H4 (cell line): Measurements from ENCODE around the gene ATG4A. TPM values are rescaled to one million over a fixed set of nuclear protein-coding genes. Genes with fewer than 3 reads are reported as not detected.

Experiments
- DNase-seq: peaks from one replicate; pipeline ENCODE4 v3.0.0-alpha.2; 2015; ENCODE audit warnings: low spot score
- total RNA-seq: library from RNA; depleted of rRNA; stranded (reverse); fragments of >200 nt; shearing (Covaris generic); gene quantifications from 2 replicates; pipeline ENCODE4 v1.2.3, GENCODE V29; 2014

The ATG4A gene
- total RNA-seq, 1 experiment from 2014 or later = 18.3 TPM

DNA sequence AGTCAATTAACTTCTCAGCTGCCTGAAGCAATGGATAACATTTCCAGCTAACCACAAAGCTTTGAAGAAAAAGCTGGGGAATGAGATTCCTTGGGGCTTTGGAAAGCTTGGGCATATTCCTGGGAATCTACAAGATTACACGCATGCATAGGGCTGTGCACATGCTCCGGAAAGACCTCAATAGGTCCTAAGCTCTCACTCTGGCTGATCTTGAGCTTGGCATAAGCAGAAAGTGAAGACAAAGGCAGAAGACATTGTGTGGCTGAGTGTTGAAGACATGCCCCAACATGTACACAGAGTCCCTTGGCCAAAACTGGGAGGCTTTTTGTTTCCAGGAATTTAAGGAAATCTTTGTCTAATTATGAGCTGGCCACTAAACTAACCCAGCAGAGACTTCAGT lies 31.2 kb downstream of the ATG4A start:
- no peak for DNase-seq

GRCh38 chrX:108123591-108124366 lies 32.2 kb downstream of the ATG4A start:
- DNase-seq = no peak

DNA sequence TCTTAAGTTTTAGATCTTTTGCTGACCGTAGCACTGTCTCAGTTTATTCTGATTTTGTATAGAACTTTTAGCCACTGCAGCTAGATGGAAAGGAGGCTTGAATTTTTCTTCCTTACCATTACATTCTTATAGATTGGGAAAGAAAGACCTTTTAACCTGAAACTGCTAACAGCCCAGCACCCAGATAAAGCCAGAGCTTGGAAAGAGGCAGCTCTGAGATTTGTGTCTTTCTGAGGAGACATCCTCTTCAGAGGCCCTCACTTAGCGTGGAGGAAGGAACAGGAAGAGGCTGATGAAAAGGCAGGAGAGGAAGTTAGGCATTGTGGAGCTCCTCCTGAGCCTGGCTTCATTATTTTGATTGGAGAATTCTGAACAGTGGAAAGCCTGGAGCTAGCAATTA lies 35.1 kb downstream of the ATG4A start:
- DNase-seq = no peak

DNA sequence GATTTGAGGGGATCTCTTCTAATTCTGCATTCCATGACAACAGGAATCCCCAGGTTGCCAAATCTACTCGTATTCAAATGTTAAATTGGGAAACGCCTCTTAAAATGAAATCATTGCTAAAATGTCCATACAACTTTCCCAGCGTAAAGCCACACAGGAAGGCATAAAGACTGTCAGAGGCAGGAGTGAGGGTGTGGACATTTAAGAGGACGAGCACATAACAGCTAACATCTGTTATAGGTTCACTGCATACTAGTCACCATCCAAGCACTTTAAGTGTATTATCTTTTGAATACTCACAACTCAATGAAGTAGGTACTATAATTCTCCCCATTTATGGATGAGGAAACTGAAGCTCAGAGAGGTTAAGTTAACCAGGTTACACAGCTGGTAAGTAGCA lies 35.6 kb downstream of the ATG4A start:
- no peak for DNase-seq

GRCh38 chrX:108130889-108131288 lies 39.3 kb downstream of the ATG4A start:
- no peak for DNase-seq

- no peak for DNase-seq
These were observed 39.9 kb downstream of the ATG4A start for GRCh38 chrX:108131471-108131870.

DNA sequence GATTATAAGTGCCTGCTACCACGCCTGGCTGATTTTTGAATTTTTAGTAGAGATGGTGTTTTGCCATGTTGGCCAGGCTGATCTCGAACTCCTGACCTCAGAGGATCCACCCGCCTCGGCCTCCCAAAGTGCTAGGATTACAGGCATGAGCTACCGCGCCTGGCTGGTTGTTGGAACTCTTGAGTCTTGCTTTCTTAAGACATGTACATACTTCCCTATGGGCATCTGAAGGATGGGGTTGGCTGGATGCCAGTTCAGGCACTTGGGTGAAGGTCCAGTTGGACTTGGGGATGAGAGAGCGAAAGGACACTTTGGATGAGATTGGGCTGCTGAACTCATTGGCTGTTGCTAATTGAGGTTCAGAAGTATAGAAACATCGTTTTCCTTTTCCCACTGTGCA lies 40.5 kb downstream of the ATG4A start:
- DNase-seq = no peak

GRCh38 chrX:108132876-108133275 lies 41.3 kb downstream of the ATG4A start:
- no peak for DNase-seq

DNA sequence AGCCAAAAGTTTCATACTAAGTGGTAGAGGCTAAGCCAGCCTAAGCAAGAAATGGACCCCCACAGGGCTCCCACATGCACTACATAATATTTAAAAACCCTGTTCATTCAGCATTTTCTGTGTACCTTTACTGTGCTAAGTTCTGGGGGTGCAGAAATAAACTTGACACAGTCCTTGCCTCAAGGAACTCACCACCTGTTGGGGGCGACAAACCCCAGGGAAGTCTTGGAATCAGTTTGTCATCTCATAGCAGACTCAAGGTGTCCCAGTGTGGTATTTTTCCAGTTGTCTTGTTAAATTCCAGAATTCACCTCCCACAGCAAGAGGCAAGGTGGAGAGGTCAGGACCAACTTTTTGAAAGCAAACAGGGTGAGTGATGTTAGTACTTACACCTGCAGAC lies 43.1 kb downstream of the ATG4A start:
- no peak for DNase-seq

DNA sequence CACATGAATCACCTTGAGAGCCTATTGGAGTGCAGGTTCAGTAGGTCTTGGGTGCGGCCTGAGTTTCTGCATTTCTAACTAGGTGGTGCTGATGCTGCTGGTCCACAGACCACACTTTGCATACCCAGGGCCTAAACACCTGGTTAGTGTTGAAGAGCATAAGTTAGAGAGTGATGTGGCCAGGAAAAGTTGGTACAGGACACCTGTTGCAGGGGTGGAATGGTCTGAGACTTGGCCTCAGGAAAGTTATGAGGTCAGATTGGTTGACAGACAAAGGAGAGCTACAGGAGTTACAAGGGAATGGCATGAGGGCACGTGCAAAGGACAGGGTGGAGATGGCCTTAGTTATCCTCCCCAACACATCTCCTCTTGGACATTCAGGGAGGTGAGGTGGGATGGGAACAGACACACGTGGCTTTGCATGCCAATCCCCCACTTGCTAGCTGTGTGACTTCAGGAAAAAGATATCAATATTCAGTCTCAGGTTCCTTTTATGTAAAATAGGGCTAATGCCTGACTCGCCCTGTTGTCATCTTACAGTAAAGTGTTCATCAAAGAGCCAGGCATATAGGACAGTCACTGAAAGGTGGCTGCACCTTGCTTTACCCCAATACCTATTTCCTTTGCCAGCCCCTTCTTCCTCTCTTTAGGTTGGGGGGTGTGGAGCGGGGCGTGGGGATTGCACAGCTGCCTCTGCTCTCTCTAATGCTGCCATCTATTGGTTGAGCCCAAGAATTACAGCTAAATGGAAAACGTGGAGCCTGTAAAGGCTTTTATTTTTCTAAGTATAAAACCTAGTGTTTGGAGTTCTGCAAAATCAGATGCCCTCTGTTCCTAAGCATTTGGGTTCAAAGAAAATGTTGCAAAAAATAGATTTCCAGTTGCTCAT lies 47.5 kb downstream of the ATG4A start:
- no peak for DNase-seq

DNA sequence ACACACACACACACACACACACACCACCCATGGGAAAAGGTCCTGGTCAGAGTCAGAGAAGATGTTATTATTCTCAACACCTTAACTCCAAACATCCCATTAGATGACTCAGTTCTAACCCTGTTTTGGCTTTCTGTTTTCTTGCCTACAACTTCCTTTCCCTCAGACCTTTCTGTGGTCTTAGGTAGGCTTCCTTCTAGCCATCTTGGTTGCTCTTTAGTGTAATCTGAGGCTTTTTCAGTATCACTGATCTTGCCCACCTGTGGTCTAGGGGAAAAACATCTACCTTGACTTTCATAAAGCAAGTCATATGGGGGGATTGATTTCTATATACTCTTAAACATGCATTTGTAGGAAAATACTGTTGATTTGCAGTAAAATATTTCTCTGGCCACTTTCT lies 56.9 kb downstream of the ATG4A start:
- DNase-seq = no peak

DNA sequence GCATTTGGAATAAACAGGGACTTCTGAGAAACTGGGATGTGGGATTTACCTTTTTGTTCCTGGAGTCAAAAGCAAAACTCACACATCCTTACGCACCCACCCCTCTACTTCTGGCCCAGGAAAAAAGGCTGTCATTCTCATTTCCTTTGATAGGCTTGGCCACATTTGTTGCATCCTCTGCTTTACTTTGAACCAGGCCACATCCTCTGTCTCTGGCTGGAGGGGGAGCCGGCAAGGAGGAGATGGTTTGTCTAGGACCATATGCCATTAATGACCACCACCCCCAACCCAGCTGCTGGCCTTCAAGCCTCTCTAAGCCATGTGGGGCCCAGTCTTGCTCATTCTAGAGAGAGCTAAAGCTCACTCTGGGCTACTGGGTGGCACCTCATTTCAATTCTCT lies 64.5 kb downstream of the ATG4A start:
- DNase-seq = no peak

DNA sequence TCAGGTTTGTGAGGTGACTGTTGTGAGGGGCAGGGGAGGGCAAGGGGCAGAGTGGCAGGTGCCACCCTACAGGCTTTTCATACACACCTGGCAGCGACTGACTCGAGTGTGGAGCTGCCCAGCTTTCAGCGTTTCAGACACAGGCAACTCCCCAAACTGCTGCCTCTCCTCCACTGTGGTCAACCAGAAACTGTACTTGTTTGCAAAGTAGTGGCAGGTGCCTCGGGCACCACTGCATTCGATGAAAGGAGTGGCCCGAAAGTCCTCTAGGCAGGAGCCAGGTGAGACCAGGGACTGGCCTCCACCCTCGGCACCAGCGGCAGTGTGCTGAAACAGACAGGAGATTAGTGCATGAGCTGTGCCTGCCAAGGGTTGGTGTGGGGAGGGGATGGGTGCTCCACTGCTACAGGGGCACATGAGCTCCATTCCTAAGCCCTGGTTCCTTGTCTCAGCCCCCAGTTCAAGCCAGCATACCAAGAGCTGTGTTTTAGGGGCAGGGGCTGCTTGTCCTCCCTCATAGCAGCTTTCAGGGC lies 65.4 kb downstream of the ATG4A start:
- DNase-seq = no peak

DNA sequence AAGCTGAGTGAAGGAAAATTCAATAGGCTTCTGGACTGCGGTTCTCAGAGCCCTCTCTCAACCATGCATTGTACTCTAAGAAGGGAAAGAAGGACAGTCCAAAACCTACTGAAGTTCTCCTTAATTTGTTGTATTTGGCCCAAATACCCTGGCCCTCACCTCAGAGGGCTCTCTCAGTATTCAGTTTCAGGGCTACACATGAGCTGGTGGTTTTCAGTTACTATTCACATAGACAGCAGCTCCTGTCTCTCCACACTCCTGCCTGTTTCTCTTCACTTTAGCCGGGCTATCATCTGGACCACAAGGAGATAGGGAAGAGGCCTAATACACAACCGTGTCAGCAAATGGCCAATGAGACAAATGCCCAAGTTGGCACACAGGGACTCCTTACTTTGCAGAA lies 66.0 kb downstream of the ATG4A start:
- no peak for DNase-seq

DNA sequence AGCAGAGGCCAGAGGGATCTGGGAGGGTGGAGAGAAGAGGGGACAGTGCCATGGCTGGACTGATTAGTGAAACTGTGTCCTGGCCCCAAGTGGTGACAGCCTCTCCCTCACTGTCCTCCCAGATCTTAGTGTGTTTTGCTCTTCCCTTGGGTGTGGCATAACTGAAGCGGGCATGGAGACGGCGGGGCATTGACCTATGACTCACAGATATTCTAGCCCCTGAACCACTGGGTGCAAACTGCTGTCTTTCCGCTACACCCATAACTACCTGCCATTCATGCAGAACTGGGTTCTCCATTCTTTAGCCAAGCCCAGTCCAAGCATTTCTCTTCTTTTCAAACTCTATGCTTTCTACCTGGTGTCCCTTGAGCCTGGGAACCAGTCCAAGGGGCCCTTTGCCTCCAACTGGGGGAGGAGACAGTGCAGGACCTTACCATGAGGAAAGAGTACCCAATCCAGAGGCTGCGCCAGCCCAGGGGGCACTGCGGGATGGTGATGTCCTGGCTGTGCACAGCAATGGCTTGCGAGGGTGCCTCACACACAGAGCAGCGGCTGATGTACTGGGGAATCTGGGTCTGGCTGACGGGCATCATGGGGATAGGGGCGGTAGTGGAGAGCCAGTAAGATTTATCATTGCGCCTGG lies 67.6 kb downstream of the ATG4A start:
- no peak for DNase-seq

- no peak for DNase-seq
These were observed 68.7 kb downstream of the ATG4A start for GRCh38 chrX:108160309-108160708.

- no peak for DNase-seq
These were observed 70.7 kb downstream of the ATG4A start for GRCh38 chrX:108162265-108162664.

DNA sequence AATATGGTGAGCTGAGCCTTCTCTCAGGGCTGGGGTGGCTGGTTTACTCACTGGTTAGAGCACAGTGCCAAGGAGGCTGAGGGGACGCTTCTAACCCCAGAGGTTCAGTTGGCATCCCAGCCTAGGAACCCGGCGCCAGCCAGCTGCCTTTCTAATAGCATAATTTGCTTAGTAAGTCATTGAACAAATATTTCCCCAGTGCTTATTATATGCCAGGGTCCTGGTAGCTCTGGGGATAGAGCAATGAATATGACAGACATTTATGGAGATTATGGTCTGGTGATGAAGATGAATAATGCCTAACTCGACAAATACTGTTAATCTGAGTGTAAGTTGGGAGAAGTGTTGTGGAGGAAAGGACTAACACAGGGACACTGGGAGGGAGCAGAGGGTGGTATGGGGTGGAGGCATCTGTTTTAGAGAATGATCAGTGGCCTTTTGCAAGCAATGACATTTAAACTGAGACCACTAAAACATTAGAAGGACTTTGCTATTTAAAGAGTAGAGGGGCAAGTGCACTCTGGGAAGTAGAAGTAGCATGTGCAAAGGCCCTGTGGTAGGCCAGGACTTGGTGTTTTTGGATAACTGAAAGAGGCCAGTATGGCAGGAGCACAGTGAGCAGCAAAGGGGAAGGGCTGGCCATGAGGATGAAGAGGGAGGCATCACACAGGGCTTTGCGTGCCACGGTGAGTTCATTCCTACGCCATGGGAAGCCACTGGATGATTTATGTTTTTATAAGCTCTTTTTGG lies 71.9 kb downstream of the ATG4A start:
- no peak for DNase-seq

DNA sequence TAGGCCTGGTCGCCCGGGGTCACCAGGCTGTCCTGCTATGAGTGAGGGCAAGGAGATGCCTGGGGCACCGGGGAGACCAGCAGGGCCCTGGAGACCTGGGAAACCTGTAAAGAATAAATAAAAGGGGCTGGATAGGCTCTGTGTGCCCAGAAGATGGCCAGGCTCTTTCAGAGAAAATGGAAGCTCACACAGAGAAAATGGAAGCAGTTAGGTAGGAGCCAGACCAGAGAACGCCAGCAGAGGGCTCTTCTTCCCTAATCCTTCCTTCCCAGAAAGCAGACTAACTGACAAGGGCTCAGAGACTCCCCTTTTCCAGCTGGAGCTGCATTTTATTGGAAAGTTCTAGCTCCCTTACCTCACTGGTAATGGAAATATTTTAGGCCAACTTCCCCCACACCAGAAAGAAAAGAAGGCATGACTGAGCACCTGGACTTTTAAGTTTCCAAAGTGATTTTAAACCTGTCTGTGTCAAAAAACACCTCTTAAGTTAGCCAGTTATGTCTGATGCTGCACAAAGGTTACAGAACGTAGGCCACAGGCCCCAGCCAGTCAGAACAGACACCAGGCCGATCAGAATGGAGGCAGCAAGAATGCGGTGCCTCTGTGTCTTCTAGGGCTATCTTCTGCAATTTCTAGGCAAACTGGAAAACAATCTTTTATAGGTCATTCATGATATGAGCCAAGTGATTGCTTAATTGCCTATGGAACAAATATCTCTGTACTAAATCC lies 74.0 kb downstream of the ATG4A start:
- peak; percentile 60 for DNase-seq

- peak; percentile 41 for DNase-seq
These were observed 75.8 kb downstream of the ATG4A start for GRCh38 chrX:108167211-108167872.
